ENCODE data around the gene FLRT1.

DNA sequence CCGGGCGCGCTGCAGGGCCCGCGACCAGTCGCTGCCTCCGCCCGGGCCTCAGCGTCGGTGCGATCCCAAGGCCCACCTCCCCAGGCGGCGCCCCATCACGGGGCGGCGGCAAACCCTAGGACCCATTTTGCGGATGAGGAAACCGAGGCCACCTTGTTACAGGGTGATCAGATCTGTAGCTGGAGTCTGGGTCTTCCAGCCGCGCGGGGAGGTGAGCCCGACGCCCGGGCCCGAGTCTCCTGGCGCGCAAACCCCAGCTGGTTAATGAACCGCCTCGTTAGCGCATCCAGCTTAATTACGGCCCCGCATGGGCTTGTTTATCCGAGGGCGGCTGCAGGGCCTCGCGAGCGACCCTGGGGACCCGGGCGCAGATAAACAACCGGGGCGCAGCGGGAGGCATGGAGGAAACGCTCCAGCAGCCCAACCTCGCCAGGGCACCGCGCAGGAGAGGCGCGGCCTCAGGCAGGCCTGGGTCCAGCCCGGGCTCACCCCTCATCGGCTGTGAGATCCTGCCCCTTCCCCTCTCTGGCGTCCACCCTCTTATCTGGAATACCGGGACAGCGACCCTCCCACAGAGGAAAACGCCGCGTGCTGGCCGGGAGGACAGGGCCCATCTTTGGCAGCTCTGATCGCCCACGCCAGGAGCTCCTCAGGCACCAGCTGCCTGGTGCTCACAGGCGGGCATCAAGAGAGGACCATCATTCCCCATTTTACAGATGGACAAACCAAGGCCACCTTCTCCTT, 34.8 kb upstream of the FLRT1 start:
- TF ChIP-seq, protein P1, sequence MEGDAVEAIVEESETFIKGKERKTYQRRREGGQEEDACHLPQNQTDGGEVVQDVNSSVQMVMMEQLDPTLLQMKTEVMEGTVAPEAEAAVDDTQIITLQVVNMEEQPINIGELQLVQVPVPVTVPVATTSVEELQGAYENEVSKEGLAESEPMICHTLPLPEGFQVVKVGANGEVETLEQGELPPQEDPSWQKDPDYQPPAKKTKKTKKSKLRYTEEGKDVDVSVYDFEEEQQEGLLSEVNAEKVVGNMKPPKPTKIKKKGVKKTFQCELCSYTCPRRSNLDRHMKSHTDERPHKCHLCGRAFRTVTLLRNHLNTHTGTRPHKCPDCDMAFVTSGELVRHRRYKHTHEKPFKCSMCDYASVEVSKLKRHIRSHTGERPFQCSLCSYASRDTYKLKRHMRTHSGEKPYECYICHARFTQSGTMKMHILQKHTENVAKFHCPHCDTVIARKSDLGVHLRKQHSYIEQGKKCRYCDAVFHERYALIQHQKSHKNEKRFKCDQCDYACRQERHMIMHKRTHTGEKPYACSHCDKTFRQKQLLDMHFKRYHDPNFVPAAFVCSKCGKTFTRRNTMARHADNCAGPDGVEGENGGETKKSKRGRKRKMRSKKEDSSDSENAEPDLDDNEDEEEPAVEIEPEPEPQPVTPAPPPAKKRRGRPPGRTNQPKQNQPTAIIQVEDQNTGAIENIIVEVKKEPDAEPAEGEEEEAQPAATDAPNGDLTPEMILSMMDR (IDR thresholded peaks at IDR 0.05; ENCODE audit: poor library complexity, severe bottlenecking), result no peak
- TF ChIP-seq EZH2 (IDR thresholded peaks at IDR 0.05; ENCODE audit: borderline replicate concordance, insufficient read depth, low read length, poor library complexity, severe bottlenecking) (no peak), EP300 (conservative IDR thresholded peaks at IDR 0.05; ENCODE audit: poor library complexity, severe bottlenecking) (no peak)

Measured in neural cell (in vitro differentiated cells).